NK-92 treated with Interleukin-12 subunit alpha and Interleukin-12 subunit beta, amount 100 ng/mL, for 24 hours (cell line): ENCODE measurements around the gene PCARE.

Experiments
- DNase-seq: peaks from one replicate; lab custom pipeline; 2025; lab: John Stamatoyannopoulos, UW

PCARE gene

GRCh38 chr2:29063056-29063455, 11.3 kb downstream of the PCARE start:
- no peak for DNase-seq

- no peak for DNase-seq
Measured at GRCh38 chr2:29062371-29062770, 12.0 kb downstream of the PCARE start.

- no peak for DNase-seq
Measured at GRCh38 chr2:29061616-29062015, 12.7 kb downstream of the PCARE start.

- DNase-seq, result no peak
Measured at GRCh38 chr2:29061176-29061575, 13.1 kb downstream of the PCARE start.

- no peak for DNase-seq
Measured at GRCh38 chr2:29060441-29060840, 13.9 kb downstream of the PCARE start.

GRCh38 chr2:29059624-29060023, 14.7 kb downstream of the PCARE start:
- no peak for DNase-seq

GRCh38 chr2:29057006-29057405, 17.3 kb downstream of the PCARE start:
- no peak for DNase-seq

GRCh38 chr2:29056452-29056851, 17.9 kb downstream of the PCARE start:
- DNase-seq, result no peak

- DNase-seq, result no peak
Measured at GRCh38 chr2:29055601-29056000, 18.7 kb downstream of the PCARE start.

GRCh38 chr2:29054430-29054829, 19.9 kb downstream of the PCARE start:
- no peak for DNase-seq

GRCh38 chr2:29053670-29054400, 20.5 kb downstream of the PCARE start:
- no peak for DNase-seq

- DNase-seq, result no peak
Measured at GRCh38 chr2:29053223-29053622, 21.1 kb downstream of the PCARE start.

- no peak for DNase-seq
Measured at GRCh38 chr2:29052807-29053206, 21.5 kb downstream of the PCARE start.

- DNase-seq, result no peak
Measured at GRCh38 chr2:29051730-29052129, 22.6 kb downstream of the PCARE start.

- no peak for DNase-seq
Measured at GRCh38 chr2:29050591-29050990, 23.7 kb downstream of the PCARE start.

GRCh38 chr2:29047083-29047845, 27.1 kb downstream of the PCARE start:
- DNase-seq, result no peak

- no peak for DNase-seq
Measured at GRCh38 chr2:29046321-29046720, 28.0 kb downstream of the PCARE start.

- no peak for DNase-seq
Measured at GRCh38 chr2:29044459-29044858, 29.9 kb downstream of the PCARE start.

GRCh38 chr2:29042561-29043075, 31.7 kb downstream of the PCARE start:
- DNase-seq, result no peak

- no peak for DNase-seq
Measured at GRCh38 chr2:29041161-29041660, 33.1 kb downstream of the PCARE start.

GRCh38 chr2:29040552-29040951, 33.8 kb downstream of the PCARE start:
- no peak for DNase-seq

- DNase-seq, result no peak
Measured at GRCh38 chr2:29039718-29040480, 34.4 kb downstream of the PCARE start.
